Measurements from ENCODE around the gene ACTR1A.
"Not testable (repeated sequence)": the region's sequence is repeated elsewhere in the genome, so short reads cannot be mapped to it uniquely, and the experiment has no call there.

ACTR1A gene

GRCh38 chr10:102458656-102459055, 43.9 kb downstream of the ACTR1A start:
- no peak for ATAC-seq
- Mint-ChIP-seq H3K36me3 (peaks cover 24% of the 10 kb centered on the region), H3K27ac (peak overlapping the region; percentile 69), H3K4me3 (no peak overlapping the region), H3K9me3 (no peaks in the 10 kb centered on the region), H3K4me1 (peaks cover 33% of the 10 kb centered on the region)
- no peak for DNase-seq (ENCODE audit: low spot score in 2 of 2)

DNA sequence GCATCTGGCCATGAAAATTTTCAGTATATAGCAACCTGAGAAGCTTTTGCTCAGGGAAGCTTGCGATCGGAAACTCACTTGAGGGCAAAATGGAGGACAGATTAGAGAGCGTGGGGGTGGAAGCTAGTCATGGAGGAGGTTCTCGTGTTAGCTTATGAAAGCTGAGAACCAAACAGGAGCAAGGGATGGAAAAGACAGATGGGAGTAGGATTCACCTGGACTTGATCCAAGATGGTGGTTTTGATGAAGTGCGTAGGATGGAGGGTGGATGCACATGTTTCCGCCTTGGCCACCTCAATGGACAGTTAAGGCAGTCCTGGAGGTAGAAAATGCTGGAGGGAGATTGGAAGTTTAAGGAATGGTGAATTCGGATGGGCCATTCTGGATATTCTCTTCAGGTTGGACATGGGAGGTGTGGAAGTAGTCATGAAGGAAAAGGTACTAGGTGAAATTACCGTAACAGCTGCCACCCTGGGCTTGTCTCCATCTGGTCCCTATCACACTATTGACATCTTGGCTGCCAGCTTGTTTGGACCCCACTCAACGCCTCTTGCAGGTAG, 44.8 kb downstream of the ACTR1A start:
- Mint-ChIP-seq H3K4me3 (no peak overlapping the region), H3K27ac (no peak overlapping the region), H3K36me3 (peaks cover 34% of the 10 kb centered on the region), H3K9me3 (no peaks in the 10 kb centered on the region), H3K4me1 (peaks cover 33% of the 10 kb centered on the region)
- no peak for DNase-seq (ENCODE audit: low spot score in 2 of 2)
- no peak for ATAC-seq

GRCh38 chr10:102455893-102456471, 46.5 kb downstream of the ACTR1A start:
- no peaks in the 10 kb centered on the region for H3K9me3 Mint-ChIP-seq
- H3K4me3 Mint-ChIP-seq, result no peak overlapping the region
- ATAC-seq, result no peak

GRCh38 chr10:102454662-102455487, 47.6 kb downstream of the ACTR1A start:
- H3K4me3 Mint-ChIP-seq; H3K9me3 Mint-ChIP-seq; ATAC-seq; DNase-seq (ENCODE audit: low spot score in 2 of 2): not testable (repeated sequence)
- Mint-ChIP-seq H3K36me3 (peaks cover 50% of the 10 kb centered on the region), H3K4me1 (peaks cover 24% of the 10 kb centered on the region), H3K27ac (peak overlapping the region; percentile 91)

More at GRCh38 chr10:102455893-102456471, 46.5 kb downstream of the ACTR1A start:
- H3K4me1 Mint-ChIP-seq, result peaks cover 29% of the 10 kb centered on the region
- peak overlapping the region; percentile 16 for H3K27ac Mint-ChIP-seq
- no peak for DNase-seq (ENCODE audit: low spot score in 2 of 2)
- peaks cover 44% of the 10 kb centered on the region for H3K36me3 Mint-ChIP-seq

DNA sequence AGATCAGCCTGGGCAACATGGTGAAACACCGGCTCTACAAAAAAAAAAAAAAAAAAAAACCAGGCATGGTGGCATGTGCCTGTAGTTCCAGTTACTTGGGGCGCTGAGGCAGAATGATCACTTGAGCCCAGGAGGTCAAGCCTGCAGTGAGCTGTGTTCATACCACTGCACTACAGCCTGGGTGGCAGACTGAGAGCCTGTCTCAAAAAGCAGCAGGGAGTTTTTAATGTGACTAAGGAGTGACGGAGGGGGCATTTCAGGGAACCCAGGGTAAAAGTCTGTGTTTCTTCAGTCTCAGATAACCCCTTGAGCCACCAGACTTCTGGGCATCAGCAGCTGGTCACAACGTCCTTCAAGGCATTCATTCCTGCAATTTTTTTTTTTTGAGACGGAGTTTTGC, 49.0 kb downstream of the ACTR1A start:
- H3K36me3 Mint-ChIP-seq, result peaks cover 56% of the 10 kb centered on the region
- ATAC-seq (no peak), DNase-seq (ENCODE audit: low spot score in 2 of 2) (no peak)
- peak overlapping the region; percentile 91 for H3K27ac Mint-ChIP-seq
- no peaks in the 10 kb centered on the region for H3K9me3 Mint-ChIP-seq
- peak overlapping the region; percentile 90 for H3K4me3 Mint-ChIP-seq
- H3K4me1 Mint-ChIP-seq, result peaks cover 31% of the 10 kb centered on the region

DNA sequence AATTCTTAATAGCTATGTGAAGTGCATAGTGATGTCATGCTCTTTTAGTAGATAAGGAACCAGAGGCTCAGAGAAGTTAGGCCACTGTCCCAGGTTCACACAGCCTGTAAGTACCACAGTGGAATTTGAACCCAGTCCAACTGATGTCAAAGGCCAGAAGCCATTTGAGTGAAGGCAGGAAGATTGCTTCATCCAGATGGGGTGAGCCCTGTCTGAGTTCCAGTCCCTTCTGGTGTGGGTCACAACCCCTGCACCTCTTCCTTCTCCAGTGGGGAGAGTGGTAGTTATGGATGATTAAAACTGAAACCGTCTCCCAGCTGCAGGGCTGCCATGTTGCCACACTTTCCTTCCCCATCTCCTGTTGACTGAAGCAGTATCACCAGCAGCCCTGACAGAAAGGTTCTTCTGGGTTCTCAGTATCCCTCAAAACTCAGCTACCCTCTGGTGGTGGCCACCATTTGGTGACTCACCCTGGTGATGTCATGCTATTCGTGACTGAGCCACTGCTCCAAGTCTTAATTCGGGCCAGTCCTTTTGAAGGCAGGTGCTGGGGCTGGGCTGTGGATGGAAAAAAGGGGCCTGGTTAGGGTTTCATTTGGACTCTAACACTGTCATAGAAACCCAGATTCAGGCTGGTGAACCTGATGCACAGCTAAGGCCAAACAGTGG, 49.7 kb downstream of the ACTR1A start:
- peak overlapping the region; percentile 91 for H3K27ac Mint-ChIP-seq
- peak overlapping the region; percentile 90 for H3K4me3 Mint-ChIP-seq
- DNase-seq (ENCODE audit: low spot score in 2 of 2) (peak; percentile 49 to 79), ATAC-seq (peak; percentile 72)
- no peaks in the 10 kb centered on the region for H3K9me3 Mint-ChIP-seq
- peaks cover 31% of the 10 kb centered on the region for H3K4me1 Mint-ChIP-seq
- peaks cover 56% of the 10 kb centered on the region for H3K36me3 Mint-ChIP-seq

DNA sequence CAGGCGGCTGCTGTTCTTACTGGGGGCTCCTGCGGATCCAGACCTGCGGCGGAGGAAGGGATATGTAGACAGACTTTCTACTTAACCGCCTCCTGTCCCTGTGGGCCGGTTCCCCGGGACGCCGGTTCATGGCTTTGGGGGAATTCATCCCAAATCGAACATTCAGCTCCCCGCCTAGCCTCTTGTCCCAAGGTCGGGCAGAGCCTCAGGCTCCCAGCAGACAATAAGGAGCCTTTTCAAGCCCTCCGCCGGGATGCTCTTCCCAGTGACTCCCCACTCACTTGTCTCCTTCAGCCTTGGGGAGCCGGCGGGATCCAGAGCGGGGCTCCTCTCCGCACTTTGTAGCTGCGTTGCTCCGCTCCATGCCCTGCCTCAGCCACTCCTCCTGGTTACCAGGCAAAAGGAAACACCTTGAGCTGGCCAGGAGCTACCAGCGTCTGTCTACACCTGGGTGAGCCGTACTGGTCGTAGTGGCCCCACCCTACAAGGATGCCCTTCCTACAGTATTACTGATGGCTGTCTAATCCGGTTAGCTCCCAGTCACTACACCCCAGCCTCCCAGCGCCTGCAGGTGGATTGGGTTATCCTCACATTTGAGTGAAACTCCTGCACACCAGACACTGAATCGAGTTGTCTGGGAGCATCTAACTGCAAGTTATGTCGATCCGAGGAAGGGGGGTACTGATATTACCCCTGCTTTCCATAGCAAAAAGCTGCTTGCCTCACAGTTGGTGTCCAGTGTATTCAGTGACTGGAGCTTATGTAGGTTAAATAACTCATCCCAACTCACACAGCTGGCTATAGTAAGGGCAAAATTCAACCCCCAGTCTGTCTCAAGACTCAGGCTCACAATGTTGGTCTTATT, 51.2 kb downstream of the ACTR1A start, which contains the start of gene C10orf95:
Gene C10orf95 (minus strand): TSS at position 439 of the 865 bp plus-strand sequence. CDS start 450 bp downstream, outside the sequence.
- peak in 1 of 2 donors; percentile 60 for DNase-seq (ENCODE audit: low spot score in 2 of 2)
- Mint-ChIP-seq H3K27ac (peak within 1 kb of the TSS; percentile 94), H3K4me1 (peaks cover 31% of the 10 kb centered on the region), H3K4me3 (peak within 1 kb of the TSS; percentile 90), H3K9me3 (no peaks in the 10 kb centered on the region), H3K36me3 (peaks cover 56% of the 10 kb centered on the region)
- ATAC-seq, result no peak

DNA sequence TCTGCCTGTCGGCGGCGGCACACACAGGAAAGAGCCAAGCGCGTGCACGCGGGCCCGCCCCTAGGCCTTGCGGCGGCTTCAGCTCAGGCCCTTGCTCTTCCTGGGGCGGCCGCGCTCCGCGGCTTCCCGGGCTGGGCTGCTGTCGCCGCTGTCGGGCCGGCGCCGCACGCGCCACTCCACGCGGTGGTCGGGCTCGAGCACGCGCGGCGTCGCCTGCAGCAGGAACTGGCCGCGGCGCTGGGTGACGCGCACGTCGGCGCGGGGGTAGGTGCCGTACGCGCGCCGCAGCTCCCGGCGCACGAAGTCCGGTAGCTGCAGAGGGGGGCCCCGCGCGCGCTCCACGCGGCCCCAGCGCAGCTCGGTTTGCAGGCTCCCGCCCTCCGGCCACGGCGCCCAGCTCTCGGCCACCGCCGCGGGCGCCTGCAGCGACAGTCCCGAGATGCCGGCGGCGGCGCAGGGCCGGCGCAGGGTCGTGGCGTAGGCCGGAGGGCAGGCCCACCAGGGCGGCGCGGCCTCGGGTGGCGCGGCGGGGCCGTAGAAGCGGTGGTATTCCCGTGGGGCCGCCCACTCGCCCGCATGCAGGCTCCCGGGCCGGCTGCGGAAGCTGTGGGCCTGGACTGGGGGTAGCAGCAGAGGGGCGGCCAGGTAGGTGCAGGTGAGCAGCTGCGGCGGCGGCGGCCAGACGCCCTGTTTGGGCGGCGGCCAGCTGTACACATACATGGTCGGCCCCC, 52.0 kb downstream of the ACTR1A start:
- DNase-seq (ENCODE audit: low spot score in 2 of 2), result peak; percentile 80 to 89
- Mint-ChIP-seq H3K27ac (peak overlapping the region; percentile 94), H3K4me3 (peak overlapping the region; percentile 90), H3K36me3 (peaks cover 56% of the 10 kb centered on the region), H3K4me1 (peaks cover 31% of the 10 kb centered on the region), H3K9me3 (no peaks in the 10 kb centered on the region)
- peak; percentile 87 for ATAC-seq

GRCh38 chr10:102450124-102450373, 52.5 kb downstream of the ACTR1A start:
- DNase-seq (ENCODE audit: low spot score in 2 of 2) (no peak), ATAC-seq (peak; percentile 0)
- Mint-ChIP-seq H3K27ac (peak overlapping the region; percentile 94), H3K9me3 (no peaks in the 10 kb centered on the region), H3K36me3 (peaks cover 51% of the 10 kb centered on the region), H3K4me3 (peak overlapping the region; percentile 90), H3K4me1 (peaks cover 31% of the 10 kb centered on the region)

- peak; percentile 76 for ATAC-seq
- peaks cover 31% of the 10 kb centered on the region for H3K4me1 Mint-ChIP-seq
- peak; percentile 57 to 86 for DNase-seq (ENCODE audit: low spot score in 2 of 2)
- H3K27ac Mint-ChIP-seq, result peak overlapping the region; percentile 94
- peaks cover 45% of the 10 kb centered on the region for H3K36me3 Mint-ChIP-seq
- H3K4me3 Mint-ChIP-seq, result peak overlapping the region; percentile 90
- no peaks in the 10 kb centered on the region for H3K9me3 Mint-ChIP-seq
Observed at GRCh38 chr10:102449321-102450123, 53.0 kb downstream of the ACTR1A start.

- Mint-ChIP-seq H3K4me3 (no peak overlapping the region), H3K4me1 (peaks cover 8% of the 10 kb centered on the region), H3K9me3 (no peaks in the 10 kb centered on the region), H3K27ac (no peak overlapping the region), H3K36me3 (peaks cover 6% of the 10 kb centered on the region)
- no peak for ATAC-seq
- no peak for DNase-seq (ENCODE audit: low spot score in 2 of 2)
Observed at GRCh38 chr10:102444851-102445250, 57.7 kb downstream of the ACTR1A start.

GRCh38 chr10:102438374-102438773, 64.1 kb downstream of the ACTR1A start:
- Mint-ChIP-seq H3K36me3 (peaks cover under 1% of the 10 kb centered on the region), H3K9me3 (no peaks in the 10 kb centered on the region), H3K27ac (no peak overlapping the region), H3K4me3 (no peak overlapping the region), H3K4me1 (peaks cover 46% of the 10 kb centered on the region)
- DNase-seq (ENCODE audit: low spot score in 2 of 2) (no peak), ATAC-seq (no peak)

GRCh38 chr10:102437515-102437914, 65.0 kb downstream of the ACTR1A start:
- Mint-ChIP-seq H3K4me1 (peaks cover 55% of the 10 kb centered on the region), H3K27ac (no peak overlapping the region)

More at GRCh38 chr10:102437515-102437914, 65.0 kb downstream of the ACTR1A start:
- no peak for ATAC-seq
- Mint-ChIP-seq H3K9me3 (no peaks in the 10 kb centered on the region), H3K36me3 (peaks cover 8% of the 10 kb centered on the region), H3K4me3 (peak overlapping the region; percentile 90)
- DNase-seq (ENCODE audit: low spot score in 2 of 2), result no peak

Measured in stimulated activated effector memory CD8-positive, alpha-beta T cell treated with anti-CD3 and anti-CD28 coated beads, Interleukin-12 subunit alpha, Interleukin-12 subunit beta, amount 100 ng/mL, for 72 hours (primary cell).